IMR-90 (cell line): ENCODE results near the gene MAGI1. TPM values are rescaled to one million over a fixed set of nuclear protein-coding genes. Genes with fewer than 3 reads are reported as not detected.

Experiments used
- ATAC-seq: fragments of 200-7000 bp; cut with Tn5 transposase; 2 replicates; pipeline ENCODE4 v1.9.1; 2020; ENCODE audit warnings: low read depth, mild to moderate bottlenecking, moderate library complexity
- BruUV-seq: library from RNA; stranded (reverse); fragments of 400-500 nt; replicated peaks from 2 replicates; lab custom pipeline; 2021; lab: Mats Ljungman, UMichigan
- CTCF ChIA-PET: fragments of 300-600 bp; formaldehyde crosslinking; extraction: SDS; loops from one replicate; lab custom pipeline; 2021; ENCODE audit warnings: antibody characterized with exemption; lab: Yijun Ruan, JAX
- POLR2A ChIA-PET: fragments of 300-600 bp; sonication (Branson Sonifier 250); formaldehyde crosslinking; loops from one replicate; lab custom pipeline; 2022; ENCODE audit warnings: antibody characterized with exemption; ENCODE audit not compliant: unreplicated experiment; lab: Charles Lee
- DNase-seq: peaks from one replicate; pipeline ENCODE4 v3.0.0; 2013
- H2AFZ ChIP-seq: replicated peaks from 2 replicates; pipeline ENCODE3; 2013; ENCODE audit warnings: low read length, mild to moderate bottlenecking; ENCODE audit not compliant: poor library complexity
- H2AK5ac ChIP-seq: 2 replicates; pipeline ENCODE4 v1.6.1; 2013; ENCODE audit warnings: low read depth, low read length, inconsistent platforms
- H2AK9ac ChIP-seq: replicated peaks from 2 replicates; pipeline ENCODE3; 2013; ENCODE audit warnings: mild to moderate bottlenecking, low read depth, low read length, moderate library complexity; ENCODE audit not compliant: poor library complexity
- H2BK120ac ChIP-seq: 2 replicates; pipeline ENCODE4 v1.6.1; 2013; ENCODE audit warnings: low read depth, low read length, inconsistent platforms
- H2BK15ac ChIP-seq: 3 replicates; pipeline ENCODE4 v1.6.1; 2013; ENCODE audit warnings: low read depth, low read length, inconsistent platforms
- H2BK20ac ChIP-seq: 2 replicates; pipeline ENCODE4 v1.6.1; 2013; ENCODE audit warnings: low read depth, mild to moderate bottlenecking, inconsistent platforms, low read length, moderate library complexity
- H2BK5ac ChIP-seq: 2 replicates; pipeline ENCODE4 v1.6.1; 2013; ENCODE audit warnings: mild to moderate bottlenecking, low read depth, low read length, inconsistent platforms; ENCODE audit not compliant: poor library complexity, severe bottlenecking
- H3K14ac ChIP-seq: replicated peaks from 2 replicates; pipeline ENCODE4 v1.6.1; 2013; ENCODE audit warnings: low read depth, low read length, inconsistent platforms
- H3K18ac ChIP-seq: 2 replicates; pipeline ENCODE4 v1.6.1; 2013; ENCODE audit warnings: low read depth, low read length, control low read depth
- H3K23ac ChIP-seq: 2 replicates; pipeline ENCODE4 v1.6.1; 2013; ENCODE audit warnings: low read depth, low read length, inconsistent platforms
- H3K27ac ChIP-seq: 2 replicates; pipeline ENCODE4 v1.5.1; 2013; ENCODE audit warnings: mild to moderate bottlenecking, control low read depth, low read length; ENCODE audit not compliant: insufficient read depth
- H3K27me3 ChIP-seq: 2 replicates; pipeline ENCODE4 v1.6.1; 2013; ENCODE audit warnings: low read length; ENCODE audit not compliant: control insufficient read depth, insufficient read depth
- H3K36me3 ChIP-seq: 2 replicates; pipeline ENCODE4 v1.6.1; 2013; ENCODE audit warnings: low read length, mixed read lengths; ENCODE audit not compliant: control insufficient read depth, insufficient read depth
- H3K4ac ChIP-seq: 2 replicates; pipeline ENCODE4 v1.6.1; 2013; ENCODE audit warnings: low read depth, low read length, inconsistent platforms
- H3K4me1 ChIP-seq: 2 replicates; pipeline ENCODE4 v1.6.1; 2013; ENCODE audit warnings: low read length, mixed read lengths; ENCODE audit not compliant: control insufficient read depth, insufficient read depth
- H3K4me2 ChIP-seq: 2 replicates; pipeline ENCODE4 v1.6.1; 2013; ENCODE audit warnings: low read depth, mild to moderate bottlenecking, control low read depth, low read length, moderate library complexity
- H3K4me3 ChIP-seq: 2 replicates; pipeline ENCODE4 v1.5.1; 2013; ENCODE audit warnings: low read depth, mild to moderate bottlenecking, control low read depth, low read length, moderate library complexity; ENCODE audit not compliant: insufficient read depth
- H3K56ac ChIP-seq: 2 replicates; pipeline ENCODE4 v1.6.1; 2013; ENCODE audit warnings: low read length, inconsistent platforms; ENCODE audit not compliant: insufficient read depth; ENCODE audit errors: extremely low read depth
- H3K79me1 ChIP-seq, 2 experiments: 2 replicates each; pipeline ENCODE4 v1.6.1; 2013; ENCODE audit warnings: low read length in 2 of 2, inconsistent platforms in 1 of 2, low read depth in 1 of 2
- H3K9ac ChIP-seq: 2 replicates; pipeline ENCODE4 v1.6.1; 2013; ENCODE audit warnings: low read depth, low read length, control low read depth
- H3K9me1 ChIP-seq: 2 replicates; pipeline ENCODE4 v1.6.1; 2013; ENCODE audit warnings: low read length, inconsistent platforms; ENCODE audit not compliant: insufficient read depth
- H3K9me3 ChIP-seq: 2 replicates; pipeline ENCODE4 v1.6.1; 2013; ENCODE audit warnings: low read length; ENCODE audit not compliant: control insufficient read depth, insufficient read depth
- H4K20me1 ChIP-seq: 2 replicates; pipeline ENCODE4 v1.6.1; 2013; ENCODE audit warnings: low read length, inconsistent platforms; ENCODE audit not compliant: insufficient read depth
- H4K5ac ChIP-seq: 2 replicates; pipeline ENCODE4 v1.6.1; 2013; ENCODE audit warnings: mild to moderate bottlenecking, low read depth, low read length, control low read depth
- H4K8ac ChIP-seq, 2 experiments: 2 replicates each; pipeline ENCODE4 v1.6.1; 2013; ENCODE audit warnings: low read depth in 2 of 2, low read length in 2 of 2, control low read depth in 1 of 2, inconsistent platforms in 1 of 2
- H4K91ac ChIP-seq: 2 replicates; pipeline ENCODE4 v1.6.1; 2013; ENCODE audit warnings: low read depth, low read length, inconsistent platforms; ENCODE audit not compliant: insufficient read depth
- BHLHE40 ChIP-seq: fragments of 150-350 bp; IDR thresholded peaks from 2 replicates; pipeline ENCODE4 v1.6.1; 2016; ENCODE audit warnings: mild to moderate bottlenecking, low read depth, low read length
- CHD1 ChIP-seq: IDR thresholded peaks from 2 replicates; pipeline ENCODE4 v1.6.1; 2012; ENCODE audit warnings: low read depth, low read length, improper control_type of control experiment
- MAFK ChIP-seq: IDR thresholded peaks from 2 replicates; pipeline ENCODE4 v1.6.1; 2012; ENCODE audit warnings: low read depth, low read length, improper control_type of control experiment
- MXI1 ChIP-seq: IDR thresholded peaks from 2 replicates; pipeline ENCODE4 v1.6.1; 2012; ENCODE audit warnings: low read depth, mild to moderate bottlenecking, low read length, moderate library complexity, borderline replicate concordance
- RAD21 ChIP-seq: IDR thresholded peaks from 2 replicates; pipeline ENCODE4 v1.6.1; 2012; ENCODE audit warnings: low read length, improper control_type of control experiment
- WGBS, 2 experiments: methylation state at CpG; one replicate each; pipeline versions ENCODE4 v1.1.5 to v1.1.7; 2013; ENCODE audit warnings: missing lambda C conversion rate in 2 of 2; ENCODE audit not compliant: insufficient read length in 1 of 2; ENCODE audit errors: extremely low coverage in 2 of 2; 5-methylcytosine and 5-hydroxymethylcytosine counted together
- dilution Hi-C: fragments of 300-500 bp; cut with HindIII; formaldehyde crosslinking; loops from one replicate; pipeline ENCODE4 v1.14.3; 2018; ENCODE audit warnings: low sequenced_read_pairs; ENCODE audit not compliant: unreplicated experiment
- in situ Hi-C: fragments of 300-500 bp; cut with MboI; formaldehyde crosslinking; loops from 3 replicates; pipeline ENCODE4 v1.14.3; 2019; ENCODE audit warnings: low sequenced_read_pairs, inconsistent platforms, mixed read lengths
- intact Hi-C: fragments of 100-400 bp; cut with micrococcal nuclease; formaldehyde crosslinking; loops from 2 replicates; pipeline ENCODE4 v1.10.0; 2022
- polyA plus RNA-seq, 3 experiments: library from polyadenylated mRNA; depleted of rRNA; stranded (reverse); fragments of >200 nt; gene quantifications; 2 replicates each; pipeline ENCODE4 v1.2.3, GENCODE V29; 2012; ENCODE audit warnings: low replicate concordance in 1 of 3
- total RNA-seq: library from RNA; depleted of rRNA; stranded (reverse); fragments of >200 nt; gene quantifications from 2 replicates; pipeline ENCODE4 v1.2.3, GENCODE V29; 2012

The MAGI1 gene
- total and polyA plus RNA-seq, 2 of the 4 experiments (the other 2 are of a cell fraction): 14.5 to 24.2 TPM

- Histone ChIP-seq H3K27me3 (no peaks in the 10 kb centered on the region), H2AFZ (no peak overlapping the region), H3K27ac (no peak overlapping the region), H2BK120ac (peak overlapping the region; percentile 34), H2BK15ac (peak overlapping the region; percentile 74; the same call in 1 of the 3 replicates), H4K91ac (peak overlapping the region; percentile 4; the same call in 1 of the 2 replicates), H3K18ac (no peak overlapping the region), H4K20me1 (no peaks in the 10 kb centered on the region), H2AK5ac (peak overlapping the region; percentile 57; the same call in 1 of the 2 replicates), H3K23ac (no peak overlapping the region), H2BK5ac (no peak overlapping the region), H4K8ac (no peak overlapping the region), H2AK9ac (no peak overlapping the region), H3K36me3 (no peaks in the 10 kb centered on the region), H3K4me3 (no peak overlapping the region), H4K5ac (no peak overlapping the region), H3K4ac (0 out of 2 replicates have a peak overlapping the region, but pooled peaks have one; percentile 34), H3K9me1 (peaks cover 14% of the 10 kb centered on the region), H3K9ac (no peak overlapping the region), H3K4me2 (no peak overlapping the region), H3K56ac (no peak overlapping the region), H3K4me1 (peaks cover 15% of the 10 kb centered on the region), H2BK20ac (peak overlapping the region; percentile 54; the same call in 1 of the 2 replicates), H3K14ac (0 out of 2 replicates have a peak overlapping the region, but pooled peaks have one; percentile 11), H3K79me1 (peaks cover 19 to 56% of the 10 kb centered on the region in 2 experiments), H3K9me3 (no peaks in the 10 kb centered on the region)
- ATAC-seq: no peak
- intact Hi-C loops: no loop called here
- no peak for DNase-seq
- ChIA-PET POLR2A (no interaction called here), CTCF (no interaction called here)
- dilution Hi-C loops: no loop called here
- BruUV-seq: no TSS peak
- no peak for TF ChIP-seq MXI1
- TF ChIP-seq MAFK: no peak
- TF ChIP-seq CHD1: no peak
- no peak for TF ChIP-seq BHLHE40
- no peak for TF ChIP-seq RAD21
- 91% methylated on average over 4 of the region's 7 CpGs; no CpG with 5 or more reads in 1 of the 2 experiments for WGBS, 2 experiments
- in situ Hi-C loops: no loop called here
These were observed 456.6 kb downstream of the MAGI1 start for GRCh38 chr3:65582012-65582717.
